HCT116 (cell line): Measurements from ENCODE around the gene TAMM41. TPM values are rescaled to one million over a fixed set of nuclear protein-coding genes. Genes with fewer than 3 reads are reported as not detected.

Source experiments
- ATAC-seq: fragments of 200-7000 bp; cut with Tn5 transposase; 2 replicates; pipeline ENCODE4 v1.9.1; 2020; ENCODE audit warnings: mild to moderate bottlenecking, moderate library complexity
- BruUV-seq: library from RNA; stranded (reverse); fragments of 400-500 nt; replicated peaks from 2 replicates; lab custom pipeline; 2021; lab: Mats Ljungman, UMichigan
- CTCF ChIA-PET: fragments of 300-600 bp; sonication (Branson Sonifier 250); formaldehyde crosslinking; loops from one replicate; lab custom pipeline; 2021; ENCODE audit warnings: antibody characterized with exemption; lab: Charles Lee
- POLR2A ChIA-PET: fragments of 300-600, 350-600 bp; sonication (Branson Sonifier 250); formaldehyde crosslinking; loops from one replicate; lab custom pipeline; 2021; ENCODE audit warnings: antibody characterized with exemption; lab: Charles Lee
- RAD21 ChIA-PET, 2 experiments: fragments of 300-600 bp; sonication (Branson Sonifier 250); formaldehyde crosslinking; loops; one replicate each; lab custom pipeline; 2023; ENCODE audit warnings: low total read pairs in 2 of 2; ENCODE audit not compliant: uncharacterized antibody in 2 of 2, unreplicated experiment in 2 of 2, low non-redundant PET in 1 of 2; lab: Charles Lee
- DNase-seq: peaks from one replicate; pipeline ENCODE4 v3.0.0-alpha.2; 2010; ENCODE audit warnings: low read depth, low spot score
- H2AFZ ChIP-seq: fragments of 200-600 bp; shearing (Covaris generic), sonication (generic); 2 replicates; pipeline ENCODE4 v1.6.1; 2017; ENCODE audit warnings: low read depth, mixed run types, mixed read lengths, antibody characterized with exemption, low read length; ENCODE audit not compliant: poor library complexity, severe bottlenecking
- H3K27ac ChIP-seq: 2 replicates; pipeline ENCODE4 v1.5.1; 2012; ENCODE audit warnings: low read depth, low read length
- H3K27me3 ChIP-seq: fragments of 200-600 bp; sonication (generic); 2 replicates; pipeline ENCODE4 v1.6.1; 2016; ENCODE audit warnings: mixed run types, low read length, mixed read lengths; ENCODE audit not compliant: insufficient read depth
- H3K36me3 ChIP-seq, 2 experiments: fragments of 200-500 bp in 1 of 2; fragments of 200-600 bp in 1 of 2; sonication (Bioruptor generic) in 1 of 2; sonication (generic) in 1 of 2; 2 replicates each; pipeline versions ENCODE4 v1.5.1 to v1.6.1; 2014 to 2016; ENCODE audit warnings: low read length in 2 of 2, inconsistent platforms in 1 of 2, mixed read lengths in 1 of 2, mixed run types in 1 of 2; ENCODE audit not compliant: insufficient read depth in 2 of 2, control insufficient read depth in 1 of 2
- H3K4me1 ChIP-seq, 2 experiments: fragments of 200-600 bp in 1 of 2; sonication (generic) in 1 of 2; 2 replicates each; pipeline versions ENCODE4 v1.5.1 to v1.6.1; 2012 to 2017; ENCODE audit warnings: low read length in 2 of 2, inconsistent platforms in 1 of 2, mild to moderate bottlenecking in 1 of 2, mixed read lengths in 1 of 2, mixed run types in 1 of 2, moderate library complexity in 1 of 2; ENCODE audit not compliant: insufficient read depth in 2 of 2, control insufficient read depth in 1 of 2
- H3K4me2 ChIP-seq: fragments of 200-600 bp; sonication (generic); 2 replicates; pipeline ENCODE4 v1.6.1; 2017; ENCODE audit warnings: mixed run types, low read length, mixed read lengths
- H3K4me3 ChIP-seq, 2 experiments: fragments of 200-600 bp in 1 of 2; sonication (generic) in 1 of 2; replicated peaks in 1 of 2; 2 replicates each; pipeline ENCODE4 v1.5.1; 2011 to 2016; ENCODE audit warnings: low read length in 2 of 2, control low read depth in 1 of 2, low read depth in 1 of 2, mild to moderate bottlenecking in 1 of 2, mixed read lengths in 1 of 2, mixed run types in 1 of 2
- H3K79me2 ChIP-seq: fragments of 200-600 bp; sonication (generic); 2 replicates; pipeline ENCODE4 v1.6.1; 2017; ENCODE audit warnings: mild to moderate bottlenecking, mixed run types, low read length, moderate library complexity, mixed read lengths; ENCODE audit not compliant: insufficient read depth
- H3K9ac ChIP-seq: fragments of 200-600 bp; sonication (generic); 2 replicates; pipeline ENCODE4 v1.6.1; 2016; ENCODE audit warnings: low read length, mixed read lengths
- H3K9me2 ChIP-seq: fragments of 200-600 bp; sonication (generic), shearing (Covaris generic); 2 replicates; pipeline ENCODE4 v1.6.1; 2017; ENCODE audit warnings: mixed run types, mild to moderate bottlenecking, moderate library complexity; ENCODE audit not compliant: insufficient read depth
- H3K9me3 ChIP-seq, 2 experiments: fragments of 200-500 bp in 1 of 2; fragments of 200-600 bp in 1 of 2; sonication (Bioruptor generic) in 1 of 2; sonication (generic) in 1 of 2; 2 replicates each; pipeline ENCODE4 v1.6.1; 2014 to 2017; ENCODE audit warnings: low read length in 2 of 2, mixed read lengths in 2 of 2, inconsistent platforms in 1 of 2, low read depth in 1 of 2, mild to moderate bottlenecking in 1 of 2, mixed run types in 1 of 2, moderate library complexity in 1 of 2; ENCODE audit not compliant: control insufficient read depth in 1 of 2, insufficient read depth in 1 of 2
- H4K20me1 ChIP-seq: fragments of 200-600 bp; sonication (generic), shearing (Covaris generic); 2 replicates; pipeline ENCODE4 v1.6.1; 2017; ENCODE audit warnings: mixed run types, mild to moderate bottlenecking, moderate library complexity; ENCODE audit not compliant: insufficient read depth
- ATF3 ChIP-seq: IDR thresholded peaks from 2 replicates; pipeline ENCODE4 v1.6.1; 2012
- CBX3 ChIP-seq: IDR thresholded peaks from 2 replicates; pipeline ENCODE4 v1.6.1; 2012; ENCODE audit warnings: low read depth
- CEBPB ChIP-seq: IDR thresholded peaks from 2 replicates; pipeline ENCODE4 v1.6.1; 2012; ENCODE audit warnings: low read depth
- EGR1 ChIP-seq: IDR thresholded peaks from 2 replicates; pipeline ENCODE4 v1.6.1; 2012; ENCODE audit warnings: low read depth
- ELF1 ChIP-seq: IDR thresholded peaks from 2 replicates; pipeline ENCODE4 v1.6.1; 2012; ENCODE audit warnings: low read depth, borderline replicate concordance
- EZH2 ChIP-seq: fragments of 200-600 bp; sonication (generic); IDR thresholded peaks from 2 replicates; pipeline ENCODE4 v1.6.1; 2017; ENCODE audit warnings: antibody characterized with exemption, mixed run types
- EZH2phosphoT487 ChIP-seq: fragments of 200-600 bp; IDR thresholded peaks from 2 replicates; pipeline ENCODE4 v1.6.1; 2018; ENCODE audit warnings: antibody characterized with exemption, borderline replicate concordance
- FOSL1 ChIP-seq: IDR thresholded peaks from 2 replicates; pipeline ENCODE4 v1.6.1; 2012; ENCODE audit warnings: low read depth
- POLR2A ChIP-seq: IDR thresholded peaks from 2 replicates; pipeline ENCODE4 v1.7.0; 2011; ENCODE audit warnings: borderline replicate concordance; ENCODE audit not compliant: insufficient read depth, insufficient read length; ENCODE audit errors: extremely low read depth
- POLR2AphosphoS5 ChIP-seq: IDR thresholded peaks from 2 replicates; pipeline ENCODE4 v1.6.1; 2011; ENCODE audit warnings: mild to moderate bottlenecking, low read depth, low read length, moderate library complexity
- RAD21 ChIP-seq: IDR thresholded peaks from 2 replicates; pipeline ENCODE4 v1.6.1; 2012; ENCODE audit warnings: low read depth, mild to moderate bottlenecking
- REST ChIP-seq: IDR thresholded peaks from 2 replicates; pipeline ENCODE4 v1.6.1; 2012; ENCODE audit warnings: low read depth
- SP1 ChIP-seq: IDR thresholded peaks from 2 replicates; pipeline ENCODE4 v1.6.1; 2012; ENCODE audit warnings: low read depth
- TCF7L2 ChIP-seq: IDR thresholded peaks from 2 replicates; pipeline ENCODE4 v1.7.0; 2011; ENCODE audit warnings: borderline replicate concordance, inconsistent platforms; ENCODE audit not compliant: insufficient read depth, insufficient read length; ENCODE audit errors: extremely low read depth
- ZBTB33 ChIP-seq: IDR thresholded peaks from 2 replicates; pipeline ENCODE4 v1.6.1; 2011; ENCODE audit warnings: mild to moderate bottlenecking, low read length, moderate library complexity; ENCODE audit not compliant: insufficient replicate concordance; ENCODE audit errors: extremely low read depth
- ZFX ChIP-seq: fragments of 450-650 bp; IDR thresholded peaks from 2 replicates; pipeline ENCODE4 v1.6.1; 2017
- ZNF274 ChIP-seq: fragments of 200-500 bp; sonication (Bioruptor generic); IDR thresholded peaks from 2 replicates; pipeline ENCODE4 v1.6.1; 2014; ENCODE audit warnings: mild to moderate bottlenecking, low read depth, low read length, inconsistent platforms
- intact Hi-C: fragments of 100-400 bp; cut with micrococcal nuclease; formaldehyde crosslinking; loops from 2 replicates; pipeline ENCODE4 v1.10.0; 2022
- total RNA-seq: library from RNA; stranded (reverse); gene quantifications from one replicate; pipeline ENCODE4 v1.2.1, GENCODE V29; 2021; ENCODE audit not compliant: unreplicated experiment

Gene TAMM41
- total RNA-seq, 1 experiment from 2014 or later = 17.9 TPM

- TF ChIP-seq REST (no peak), TCF7L2 (no peak)
These were observed 28.7 kb downstream of the TAMM41 start (continued) for GRCh38 chr3:11818033-11818432.

- no peak overlapping the region for H3K4me3 ChIP-seq
- ChIA-PET CTCF (interaction anchor here (1.1 kb wide), 1 partner anchor 11 kb away, joined by 4 read pairs; no protein-coding TSS in a partner anchor), RAD21 (no interaction called here), POLR2A (no interaction called here)
- H3K4me2 ChIP-seq = no peak overlapping the region
- H3K27ac ChIP-seq = no peak overlapping the region
- no peaks in the 10 kb centered on the region for H3K79me2 ChIP-seq
- no peak overlapping the region for H2AFZ ChIP-seq
- H3K36me3 ChIP-seq = peaks cover 15 to 17% of the 10 kb centered on the region in 2 experiments; a peak in 3 of 4 replicates
- no peaks in the 10 kb centered on the region for H3K4me1 ChIP-seq
- no peaks in the 10 kb centered on the region for H3K9me3 ChIP-seq
- H4K20me1 ChIP-seq = no peaks in the 10 kb centered on the region
- DNase-seq (no peak), ATAC-seq (no peak)
- H3K27me3 ChIP-seq = no peaks in the 10 kb centered on the region
- intact Hi-C loops = no loop called here
- H3K9ac ChIP-seq = no peak overlapping the region
- no TSS peak for BruUV-seq
- no peaks in the 10 kb centered on the region for H3K9me2 ChIP-seq
- TF ChIP-seq ZFX = no peak
- no peak for TF ChIP-seq TCF7L2
- no peak for TF ChIP-seq RAD21
- TF ChIP-seq SP1 = no peak
- TF ChIP-seq POLR2AphosphoS5 = no peak
- TF ChIP-seq EGR1 = no peak
- no peak for TF ChIP-seq REST
- TF ChIP-seq ZBTB33 = no peak
- no peak for TF ChIP-seq CEBPB
- no peak for TF ChIP-seq POLR2A
- no peak for TF ChIP-seq ELF1
- no peak for TF ChIP-seq EZH2
- no peak for TF ChIP-seq EZH2phosphoT487
- TF ChIP-seq ATF3 = no peak
- TF ChIP-seq FOSL1 = no peak
- TF ChIP-seq ZNF274 = no peak
- TF ChIP-seq CBX3 = no peak
These were observed 31.6 kb downstream of the TAMM41 start for GRCh38 chr3:11815111-11815510.
